ENCODE measurements around the gene FITM1. TPM values are rescaled to one million over a fixed set of nuclear protein-coding genes. Genes with fewer than 3 reads are reported as not detected.

Gene FITM1
- total and polyA plus RNA-seq, 2 donors (not counting 3 experiments of a cell fraction or from before 2014, with no cell fraction given): 0.54 TPM; not detected in 1

- no peak overlapping the region for H3K27ac ChIP-seq (ENCODE audit: insufficient read depth, low read depth, low read length)
- no peak overlapping the region for H3K4me2 ChIP-seq (ENCODE audit: insufficient read depth, low read length)
- intact Hi-C loops (cut with micrococcal nuclease): no loop called here
- H3K9me3 ChIP-seq (replicated peaks; ENCODE audit: control insufficient read depth, insufficient read depth, low read length): no peaks in the 10 kb centered on the region
- H3K27me3 ChIP-seq (ENCODE audit: control insufficient read depth in 2 of 2, insufficient read depth in 2 of 2, low read length in 2 of 2): peaks cover 28 to 35% of the 10 kb centered on the region in 2 experiments
- H3K36me3 ChIP-seq (ENCODE audit: control insufficient read depth in 2 of 2, extremely low read depth in 1 of 2, insufficient read depth in 2 of 2, low read length in 2 of 2): no peaks in the 10 kb centered on the region
- H3K79me2 ChIP-seq (ENCODE audit: control insufficient read depth, insufficient read depth, low read length): no peaks in the 10 kb centered on the region
- TF ChIP-seq MAX (IDR thresholded peaks at IDR 0.05; ENCODE audit: insufficient read depth, insufficient read length): no peak
- TF ChIP-seq CTCF (IDR thresholded peaks at IDR 0.05; ENCODE audit: extremely low read depth in 1 of 2, insufficient read depth in 1 of 2, low read depth in 1 of 2, low read length in 2 of 2): no peak
- no peak for TF ChIP-seq POLR2AphosphoS5 (IDR thresholded peaks at IDR 0.05; ENCODE audit: insufficient read depth, low read depth, low read length)
- no peak for TF ChIP-seq JUN (IDR thresholded peaks at IDR 0.05; ENCODE audit: borderline replicate concordance, insufficient read depth, insufficient read length, low read depth)
- no peaks in the 10 kb centered on the region for H3K4me1 ChIP-seq (ENCODE audit: control insufficient read depth, extremely low read depth, insufficient read depth, low read length)
- ChIA-PET POLR2A (no interaction called here), CTCF (interaction anchor here (1.3 to 5.7 kb wide), 2 partner anchors 26 to 47 kb away, joined by 3 to 51 read pairs; no protein-coding TSS in a partner anchor)
- no peak overlapping the region for H3K4me3 ChIP-seq (replicated peaks in 1 of 3; ENCODE audit: insufficient read depth in 1 of 3, low read depth in 1 of 3, low read length in 3 of 3)
- H3K9me1 ChIP-seq (replicated peaks; ENCODE audit: control insufficient read depth, extremely low read depth, insufficient read depth, low read length): no peaks in the 10 kb centered on the region
- no peak for DNase-seq (ENCODE audit: low read depth, low spot score)
- dilution Hi-C loops (cut with MboI; ENCODE audit: extremely low pct_ligation_motif_present, low sequenced_read_pairs): no loop called here
- no peaks in the 10 kb centered on the region for H4K20me1 ChIP-seq (replicated peaks; ENCODE audit: control insufficient read depth, extremely low read depth, insufficient read depth, low read length)
- no TSS peak for BruUV-seq (replicated peaks)
- no peak for FAIRE-seq
- H2AFZ ChIP-seq (ENCODE audit: low read depth, low read length): no peak overlapping the region
- no peak overlapping the region for H3K9ac ChIP-seq (replicated peaks; ENCODE audit: extremely low read depth, insufficient read depth, low read length)
These were observed 47.0 kb upstream of the FITM1 start for GRCh38 chr14:24083462-24083861.

GRCh38 chr14:24084440-24084839 is 46.0 kb upstream of the FITM1 start:
- intact Hi-C loops (cut with micrococcal nuclease): no loop called here
- POLR2A ChIA-PET: no interaction called here
- dilution Hi-C loops (cut with MboI; ENCODE audit: extremely low pct_ligation_motif_present, low sequenced_read_pairs): no loop called here

More at GRCh38 chr14:24084440-24084839, 46.0 kb upstream of the FITM1 start:
- CTCF ChIA-PET: interaction anchor here (0.8 to 1.9 kb wide), 3 partner anchors 18 to 26 kb away, joined by 3 to 5 read pairs (median 4); no protein-coding TSS in a partner anchor
- no peak for TF ChIP-seq FOS (IDR thresholded peaks at IDR 0.05; ENCODE audit: borderline replicate concordance, insufficient read depth, low read length)
- H2AFZ ChIP-seq (ENCODE audit: low read depth, low read length): no peak overlapping the region
- H3K9me1 ChIP-seq (replicated peaks; ENCODE audit: control insufficient read depth, extremely low read depth, insufficient read depth, low read length): no peaks in the 10 kb centered on the region
- no peaks in the 10 kb centered on the region for H3K9me3 ChIP-seq (replicated peaks; ENCODE audit: control insufficient read depth, insufficient read depth, low read length)
- BruUV-seq (replicated peaks): no TSS peak
- no peaks in the 10 kb centered on the region for H3K79me2 ChIP-seq (ENCODE audit: control insufficient read depth, insufficient read depth, low read length)
- H3K4me3 ChIP-seq (replicated peaks in 1 of 3; ENCODE audit: insufficient read depth in 1 of 3, low read depth in 1 of 3, low read length in 3 of 3): no peak overlapping the region
- no peaks in the 10 kb centered on the region for H3K36me3 ChIP-seq (ENCODE audit: control insufficient read depth in 2 of 2, extremely low read depth in 1 of 2, insufficient read depth in 2 of 2, low read length in 2 of 2)
- no peaks in the 10 kb centered on the region for H3K4me1 ChIP-seq (ENCODE audit: control insufficient read depth, extremely low read depth, insufficient read depth, low read length)
- no peak overlapping the region for H3K27ac ChIP-seq (ENCODE audit: insufficient read depth, low read depth, low read length)
- no peak overlapping the region for H3K9ac ChIP-seq (replicated peaks; ENCODE audit: extremely low read depth, insufficient read depth, low read length)
- no peaks in the 10 kb centered on the region for H4K20me1 ChIP-seq (replicated peaks; ENCODE audit: control insufficient read depth, extremely low read depth, insufficient read depth, low read length)
- no peak for FAIRE-seq
- no peak overlapping the region for H3K4me2 ChIP-seq (ENCODE audit: insufficient read depth, low read length)
- no peak for DNase-seq (ENCODE audit: low read depth, low spot score)
- H3K27me3 ChIP-seq (ENCODE audit: control insufficient read depth in 2 of 2, insufficient read depth in 2 of 2, low read length in 2 of 2): peaks cover 27 to 30% of the 10 kb centered on the region in 2 experiments
